HepG2 (cell line): ENCODE data around the gene TRPT1. TPM values are rescaled to one million over a fixed set of nuclear protein-coding genes. Genes with fewer than 3 reads are reported as not detected.

Experiments
- ATF4 ChIP-seq, 2 experiments: fragments of 450-650 bp in 1 of 2; sonication (generic) in 1 of 2; formaldehyde crosslinking; IDR thresholded peaks; 2 replicates each; pipeline versions ENCODE4 v1.5.0 to v1.8.0; 2020 to 2022; ENCODE audit warnings: mild to moderate bottlenecking in 1 of 2, missing genetic modification reagents in 1 of 2
- CENPT ChIP-seq: sonication (generic); formaldehyde crosslinking; IDR thresholded peaks from 2 replicates; pipeline ENCODE4 v1.8.0; 2022; ENCODE audit warnings: low read depth, mild to moderate bottlenecking, moderate library complexity, missing genetic modification reagents
- CHD4 ChIP-seq: fragments of 200-600 bp; sonication (generic); IDR thresholded peaks from 2 replicates; pipeline ENCODE4 v1.7.0; 2017; ENCODE audit warnings: mild to moderate bottlenecking, low read length, borderline replicate concordance
- CREM ChIP-seq, 2 experiments: sonication (generic) in 1 of 2; formaldehyde crosslinking in 1 of 2; IDR thresholded peaks; 2 replicates each; pipeline versions ENCODE4 v1.4.0 to v1.6.1; 2016 to 2020; ENCODE audit warnings: antibody characterized with exemption in 1 of 2, mild to moderate bottlenecking in 1 of 2, missing genetic modification reagents in 1 of 2
- ETV6 ChIP-seq: sonication (generic); formaldehyde crosslinking; conservative IDR thresholded peaks from 2 replicates; pipeline ENCODE4 v1.4.0; 2020; ENCODE audit warnings: missing genetic modification reagents
- HMG20B ChIP-seq: conservative IDR thresholded peaks from 2 replicates; pipeline ENCODE4 v1.6.1; 2016; ENCODE audit warnings: missing genetic modification reagents, missing compliant biosample characterization
- KLF16 ChIP-seq, 2 experiments: sonication (generic) in 1 of 2; formaldehyde crosslinking in 1 of 2; IDR thresholded peaks; 2 replicates each; pipeline versions ENCODE4 v1.6.1 to v1.8.0; 2016 to 2023; ENCODE audit warnings: missing genetic modification reagents in 2 of 2, missing compliant biosample characterization in 1 of 2
- NR2C2 ChIP-seq: sonication (generic); formaldehyde crosslinking; IDR thresholded peaks from 2 replicates; pipeline ENCODE4 v1.4.0; 2020; ENCODE audit warnings: missing genetic modification reagents, mild to moderate bottlenecking, moderate library complexity, borderline replicate concordance
- RARA ChIP-seq: IDR thresholded peaks from 2 replicates; pipeline ENCODE4 v1.6.1; 2016; ENCODE audit warnings: missing genetic modification reagents, missing compliant biosample characterization
- SIN3A ChIP-seq: IDR thresholded peaks from 2 replicates; pipeline ENCODE4 v1.6.1; 2011; ENCODE audit warnings: low read depth, mild to moderate bottlenecking, control low read depth, low read length, borderline replicate concordance
- XRCC5 ChIP-seq: fragments of 200-400 bp; formaldehyde crosslinking; optimal IDR thresholded peaks from 2 replicates; pipeline ENCODE3; 2017; ENCODE audit warnings: mild to moderate bottlenecking, low read length
- ZKSCAN8 ChIP-seq: IDR thresholded peaks from 2 replicates; pipeline ENCODE4 v1.6.1; 2016; ENCODE audit warnings: borderline replicate concordance, missing genetic modification reagents, missing compliant biosample characterization
- ZNF569 ChIP-seq: sonication (generic); formaldehyde crosslinking; IDR thresholded peaks from 2 replicates; pipeline ENCODE4 v1.5.0; 2020; ENCODE audit warnings: mild to moderate bottlenecking, missing genetic modification reagents, moderate library complexity, borderline replicate concordance
- ZNF674 ChIP-seq: sonication (generic); formaldehyde crosslinking; IDR thresholded peaks from 2 replicates; pipeline ENCODE4 v1.5.0; 2020; ENCODE audit warnings: low read depth, mild to moderate bottlenecking, missing genetic modification reagents
- ZNF687 ChIP-seq: sonication (generic); formaldehyde crosslinking; IDR thresholded peaks from 2 replicates; pipeline ENCODE4 v1.5.1; 2020; ENCODE audit warnings: mild to moderate bottlenecking, missing genetic modification reagents, moderate library complexity
- ZNF792 ChIP-seq: IDR thresholded peaks from 2 replicates; pipeline ENCODE4 v1.6.1; 2016
- ZNF850 ChIP-seq: sonication (generic); formaldehyde crosslinking; conservative IDR thresholded peaks from 2 replicates; pipeline ENCODE4 v1.9.0; 2021; ENCODE audit warnings: mild to moderate bottlenecking, missing genetic modification reagents
- ZSCAN20 ChIP-seq: sonication (generic); formaldehyde crosslinking; IDR thresholded peaks from 2 replicates; pipeline ENCODE4 v1.4.0; 2020; ENCODE audit warnings: missing genetic modification reagents, mild to moderate bottlenecking, borderline replicate concordance
- polyA plus RNA-seq, 8 experiments: library from polyadenylated mRNA; depleted of rRNA in 3 of 8; stranded (reverse) in 7 of 8; unstranded in 1 of 8; fragments of >200 nt; fragmentation: Illumina TruSeq in 4 of 8; extraction: Trizol in 4 of 8; gene quantifications; 2 replicates each; pipeline versions ENCODE4 v1.2.1 to v1.2.3, GENCODE V29; 2011 to 2016; ENCODE audit warnings: low read depth in 4 of 8, missing spikeins in 1 of 8, mixed read lengths in 1 of 8; ENCODE audit not compliant: insufficient read depth in 1 of 8
- total RNA-seq, 5 experiments: library from RNA; depleted of rRNA; stranded (reverse); fragments of >200 nt; fragmentation: Illumina TruSeq; extraction: Trizol; gene quantifications; 2 replicates each; pipeline ENCODE4 v1.2.3, GENCODE V29; 2016; ENCODE audit warnings: low read depth in 1 of 5

TRPT1 gene
- total and polyA plus RNA-seq, 2 of the 13 experiments (the other 11 are each of a cell fraction or from before 2014, with no cell fraction given) = 24.8 to 40.7 TPM

GRCh38 chr11:64268893-64269539 lies 43.0 kb upstream of the TRPT1 start (continued):
- TF ChIP-seq ZNF687 (CRISPR knock-in tag) (0 out of 2 replicates have a peak, but pooled peaks have one; percentile 25), SIN3A (peak; percentile 61; the same call in 1 of the 2 replicates), ATF4 (CRISPR knock-in tag; IDR thresholded peaks at IDR 0.05) (no peak), RARA (CRISPR knock-in tag) (0 out of 2 replicates have a peak, but pooled peaks have one; percentile 53), ZNF792 (CRISPR knock-in tag) (0 out of 2 replicates have a peak, but pooled peaks have one; percentile 9), XRCC5 (peak; percentile 27), CREM (IDR thresholded peaks at IDR 0.05) (0 out of 2 replicates have a peak, but pooled peaks have one; percentile 33), CREM (CRISPR knock-in tag; IDR thresholded peaks at IDR 0.05) (no peak), ZNF569 (CRISPR knock-in tag) (0 out of 2 replicates have a peak, but pooled peaks have one; percentile 60), CENPT (no peak), KLF16 (CRISPR knock-in tag; IDR thresholded peaks at IDR 0.05) (0 out of 4 replicates have a peak, but pooled peaks of 1 of the 2 experiments have one; percentile 29), ETV6 (CRISPR knock-in tag) (0 out of 2 replicates have a peak, but pooled peaks have one; percentile 18), CHD4 (no peak), ZNF674 (CRISPR knock-in tag) (no peak), ZNF850 (CRISPR knock-in tag) (peak; percentile 84; the same call in 1 of the 2 replicates), ZSCAN20 (no peak), HMG20B (CRISPR knock-in tag) (no peak), ZKSCAN8 (no peak), NR2C2 (CRISPR knock-in tag) (no peak)
